DOHH2 (cell line): ENCODE data around the gene CHD5.

Experiments
- CTCF ChIP-seq: fragments of 200-600 bp; sonication (generic); IDR thresholded peaks from one replicate; pipeline ENCODE4 v1.5.1; 2014; ENCODE audit warnings: antibody characterized with exemption, mild to moderate bottlenecking, low read depth, low read length; ENCODE audit not compliant: poor library complexity, severe bottlenecking
- EZH2phosphoT487 ChIP-seq: fragments of 200-600 bp; sonication (generic); IDR thresholded peaks from 2 replicates; pipeline ENCODE4 v1.6.1; 2017; ENCODE audit warnings: borderline replicate concordance, mild to moderate bottlenecking, antibody characterized with exemption, low read length, moderate library complexity, mixed read lengths

- TF ChIP-seq CTCF (no peak), EZH2phosphoT487 (no peak)
Observed at GRCh38 chr1:6157528-6158174, 22.5 kb downstream of the CHD5 start.
